Left ventricle myocardium inferior (tissue), 1 donor: Measurements from ENCODE around the gene CCR6. TPM values are rescaled to one million over a fixed set of nuclear protein-coding genes. Genes with fewer than 3 reads are reported as not detected.

Experiments
- DNase-seq: peaks from one replicate; pipeline ENCODE4 v3.0.0-alpha.2; 2020
- H3K27ac ChIP-seq: fragments of 200-600 bp; replicated peaks from 2 replicates; pipeline ENCODE4 v1.8.0; 2021
- H3K27me3 ChIP-seq: fragments of 200-600 bp; 2 replicates; pipeline ENCODE4 v1.8.0; 2021; ENCODE audit warnings: low read depth
- H3K36me3 ChIP-seq: fragments of 200-600 bp; 2 replicates; pipeline ENCODE4 v1.8.0; 2021
- H3K4me1 ChIP-seq: fragments of 200-600 bp; 2 replicates; pipeline ENCODE4 v1.8.0; 2021
- H3K4me3 ChIP-seq: fragments of 200-600 bp; 2 replicates; pipeline ENCODE4 v1.8.0; 2021; ENCODE audit warnings: mild to moderate bottlenecking, moderate library complexity
- H3K9me3 ChIP-seq: fragments of 200-600 bp; replicated peaks from 2 replicates; pipeline ENCODE4 v1.8.0; 2021
- intact Hi-C: fragments of 100-400 bp; cut with micrococcal nuclease; formaldehyde crosslinking; loops from one replicate; pipeline ENCODE4 v1.11.0; 2022
- total RNA-seq: library from RNA; stranded (reverse); fragmentation: NEBNext Ultra II Directional; extraction: Animal tissue kit (Norgen Biotek cat#: 25700); gene quantifications from one replicate; pipeline ENCODE4 v1.2.1, GENCODE V29; 2021
- TF ChIP-seq, protein P1 (sequence below): fragments of 200-600 bp; IDR thresholded peaks from 2 replicates; pipeline ENCODE4 v1.8.0; 2021; ENCODE audit warnings: antibody characterized with exemption, mild to moderate bottlenecking, borderline replicate concordance
- donor health status: DM: no; HTN: yes; CAD: no; lungs with severe emphysema.

The CCR6 gene
- total RNA-seq, 1 donor from 2014 or later, result not detected

DNA sequence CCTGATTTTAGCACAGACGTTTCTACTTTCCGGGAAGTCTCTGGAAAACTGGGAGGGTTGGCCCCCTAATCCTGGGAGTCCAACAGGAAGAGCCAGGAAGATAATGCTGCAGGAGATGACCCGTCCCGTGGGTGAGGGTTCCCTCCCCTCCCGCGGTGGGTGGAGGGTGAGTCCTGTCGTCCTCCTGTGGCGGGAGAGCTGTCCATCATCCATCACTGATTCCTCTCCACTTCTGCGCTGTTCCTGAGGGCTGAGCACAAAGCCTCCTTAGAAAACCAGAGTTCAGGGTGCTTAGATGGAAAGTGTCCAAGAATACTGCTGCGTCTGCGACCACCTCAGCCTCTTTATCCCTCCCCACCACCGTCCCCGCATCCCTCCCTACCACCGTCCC is 6.1 kb upstream of the CCR6 start:
- Histone ChIP-seq H3K27ac (no peak overlapping the region), H3K27me3 (peaks cover 91% of the 10 kb centered on the region), H3K4me1 (peaks cover 3% of the 10 kb centered on the region), H3K4me3 (no peak overlapping the region), H3K9me3 (no peaks in the 10 kb centered on the region), H3K36me3 (no peaks in the 10 kb centered on the region)
- DNase-seq, result no peak
- TF ChIP-seq, protein P1, sequence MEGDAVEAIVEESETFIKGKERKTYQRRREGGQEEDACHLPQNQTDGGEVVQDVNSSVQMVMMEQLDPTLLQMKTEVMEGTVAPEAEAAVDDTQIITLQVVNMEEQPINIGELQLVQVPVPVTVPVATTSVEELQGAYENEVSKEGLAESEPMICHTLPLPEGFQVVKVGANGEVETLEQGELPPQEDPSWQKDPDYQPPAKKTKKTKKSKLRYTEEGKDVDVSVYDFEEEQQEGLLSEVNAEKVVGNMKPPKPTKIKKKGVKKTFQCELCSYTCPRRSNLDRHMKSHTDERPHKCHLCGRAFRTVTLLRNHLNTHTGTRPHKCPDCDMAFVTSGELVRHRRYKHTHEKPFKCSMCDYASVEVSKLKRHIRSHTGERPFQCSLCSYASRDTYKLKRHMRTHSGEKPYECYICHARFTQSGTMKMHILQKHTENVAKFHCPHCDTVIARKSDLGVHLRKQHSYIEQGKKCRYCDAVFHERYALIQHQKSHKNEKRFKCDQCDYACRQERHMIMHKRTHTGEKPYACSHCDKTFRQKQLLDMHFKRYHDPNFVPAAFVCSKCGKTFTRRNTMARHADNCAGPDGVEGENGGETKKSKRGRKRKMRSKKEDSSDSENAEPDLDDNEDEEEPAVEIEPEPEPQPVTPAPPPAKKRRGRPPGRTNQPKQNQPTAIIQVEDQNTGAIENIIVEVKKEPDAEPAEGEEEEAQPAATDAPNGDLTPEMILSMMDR, result no peak
- intact Hi-C loops, result no loop called here

DNA sequence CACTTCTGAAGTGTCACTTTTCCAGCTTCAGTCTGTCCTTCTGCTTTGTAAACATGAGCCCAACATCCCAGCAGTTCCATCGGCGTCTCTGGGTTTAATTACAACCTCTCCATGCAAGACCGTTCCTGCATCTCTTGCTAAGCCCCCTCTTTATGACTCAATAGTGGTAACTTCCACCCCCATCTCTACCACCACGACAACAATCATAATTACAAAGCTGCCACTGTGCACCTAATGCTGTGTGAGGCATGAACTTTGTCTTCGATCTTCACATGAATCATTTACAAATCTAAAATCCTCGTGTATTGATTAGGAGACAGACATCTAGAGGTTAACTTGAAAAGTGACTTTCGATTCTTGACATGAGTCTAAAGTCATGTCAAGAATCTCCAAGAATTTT is 4.9 kb upstream of the CCR6 start:
- no peak overlapping the region for H3K4me3 ChIP-seq
- no peak for DNase-seq
- H3K27me3 ChIP-seq, result peaks cover 90% of the 10 kb centered on the region
- peaks cover 3% of the 10 kb centered on the region for H3K4me1 ChIP-seq
- TF ChIP-seq, protein P1, result no peak
- H3K27ac ChIP-seq, result no peak overlapping the region
- no peaks in the 10 kb centered on the region for H3K9me3 ChIP-seq
- H3K36me3 ChIP-seq, result no peaks in the 10 kb centered on the region
- intact Hi-C loops, result no loop called here

DNA sequence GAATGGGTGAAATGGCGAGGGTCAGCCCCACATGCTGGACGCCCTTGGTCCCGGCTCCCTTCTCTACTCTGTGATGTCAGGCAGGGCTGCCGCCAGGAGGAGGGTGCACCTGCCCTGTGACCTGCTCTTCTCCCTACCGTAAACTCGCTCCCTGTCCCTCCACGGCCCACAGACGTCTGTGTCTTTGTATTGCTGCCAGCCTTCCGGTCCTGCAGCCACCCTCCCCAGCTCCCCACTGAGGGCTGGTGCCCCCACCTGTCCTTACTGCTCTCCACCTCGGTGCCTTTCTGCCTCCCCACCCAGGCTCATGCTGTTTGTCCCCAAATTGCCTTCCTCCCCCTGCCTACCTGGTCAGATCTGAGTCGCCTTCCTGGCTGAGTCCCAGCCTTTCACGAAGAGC is 4.1 kb upstream of the CCR6 start:
- Histone ChIP-seq H3K27me3 (peaks cover 87% of the 10 kb centered on the region), H3K36me3 (no peaks in the 10 kb centered on the region), H3K9me3 (no peaks in the 10 kb centered on the region), H3K4me3 (no peak overlapping the region), H3K4me1 (peaks cover 3% of the 10 kb centered on the region), H3K27ac (no peak overlapping the region)
- intact Hi-C loops, result no loop called here
- TF ChIP-seq, protein P1, result no peak
- DNase-seq, result no peak

DNA sequence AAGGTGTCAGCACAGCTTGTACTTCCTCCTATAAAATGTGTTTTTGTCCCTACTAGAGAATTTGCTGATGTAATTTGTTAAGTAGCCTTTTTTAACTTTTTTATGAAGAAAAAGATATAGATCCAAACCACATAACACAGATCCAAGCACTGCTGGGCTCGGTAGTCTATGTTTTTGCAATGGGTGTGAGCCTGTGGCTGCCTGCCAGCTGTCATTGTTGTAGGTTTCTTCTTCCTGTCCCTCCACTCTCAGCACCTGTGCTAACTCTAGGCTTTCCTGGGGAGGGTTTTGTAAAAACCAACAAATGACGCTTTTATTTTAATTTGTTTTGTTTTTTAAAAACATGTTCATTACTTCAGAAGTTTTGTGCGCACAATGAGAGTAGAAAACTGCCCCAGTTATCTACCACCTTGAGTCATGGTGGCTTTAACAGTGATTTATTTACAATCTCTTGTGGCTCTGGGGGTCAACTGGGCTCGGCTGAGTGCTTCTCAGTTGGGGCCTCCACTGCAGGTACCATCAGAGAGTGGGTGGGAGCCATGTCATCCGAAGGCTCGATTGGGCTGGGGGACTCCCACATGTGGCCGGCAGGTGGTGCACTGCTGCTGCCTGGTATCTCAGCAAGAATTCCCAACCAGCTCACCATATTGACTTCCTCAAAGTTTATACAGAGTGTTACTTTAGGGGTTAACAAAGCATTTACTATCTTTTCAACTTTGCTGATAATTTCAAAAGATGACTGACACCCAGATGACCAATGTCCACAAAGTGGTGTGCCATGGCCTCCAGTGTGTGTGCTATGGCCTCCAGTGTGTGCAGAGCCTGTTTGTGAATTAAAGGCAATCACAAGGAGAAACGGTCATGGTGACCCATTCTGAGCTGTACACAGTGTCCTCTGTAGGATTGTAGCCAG is 3.0 kb upstream of the CCR6 start:
- Histone ChIP-seq H3K27me3 (peaks cover 79% of the 10 kb centered on the region), H3K27ac (no peak overlapping the region), H3K36me3 (no peaks in the 10 kb centered on the region), H3K9me3 (no peaks in the 10 kb centered on the region), H3K4me1 (peaks cover 3% of the 10 kb centered on the region), H3K4me3 (no peak overlapping the region)
- TF ChIP-seq, protein P1, result no peak
- intact Hi-C loops, result no loop called here
- DNase-seq, result no peak

DNA sequence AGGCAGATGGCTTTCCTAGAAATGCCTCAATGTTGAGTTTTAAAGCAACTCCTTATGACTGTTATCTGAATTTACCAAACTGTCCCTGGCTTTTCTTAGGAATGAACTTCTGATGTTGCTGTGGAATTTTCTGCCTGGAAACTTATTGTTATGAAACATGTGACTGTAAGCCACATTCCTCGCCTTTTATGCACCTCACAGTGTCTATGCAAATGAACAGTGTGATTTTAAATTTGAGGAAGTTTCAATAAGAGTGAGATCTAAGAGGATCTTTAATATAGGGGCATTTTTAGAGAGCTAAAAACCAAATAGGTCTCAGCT is 2.4 kb upstream of the CCR6 start:
- H3K4me3 ChIP-seq, result no peak overlapping the region
- H3K27me3 ChIP-seq, result peaks cover 74% of the 10 kb centered on the region
- intact Hi-C loops, result no loop called here
- DNase-seq, result no peak
- no peaks in the 10 kb centered on the region for H3K9me3 ChIP-seq
- H3K27ac ChIP-seq, result no peak overlapping the region
- peaks cover 3% of the 10 kb centered on the region for H3K4me1 ChIP-seq
- TF ChIP-seq, protein P1, result no peak
- no peaks in the 10 kb centered on the region for H3K36me3 ChIP-seq
